ENCODE results near the gene ITPR2.
A peak's percentile ranks its signal among the peaks of the same experiment; 100 is the strongest.
"Not testable (repeated sequence)": the region's sequence is repeated elsewhere in the genome, so short reads cannot be mapped to it uniquely, and the experiment has no call there.

Gene ITPR2

DNA sequence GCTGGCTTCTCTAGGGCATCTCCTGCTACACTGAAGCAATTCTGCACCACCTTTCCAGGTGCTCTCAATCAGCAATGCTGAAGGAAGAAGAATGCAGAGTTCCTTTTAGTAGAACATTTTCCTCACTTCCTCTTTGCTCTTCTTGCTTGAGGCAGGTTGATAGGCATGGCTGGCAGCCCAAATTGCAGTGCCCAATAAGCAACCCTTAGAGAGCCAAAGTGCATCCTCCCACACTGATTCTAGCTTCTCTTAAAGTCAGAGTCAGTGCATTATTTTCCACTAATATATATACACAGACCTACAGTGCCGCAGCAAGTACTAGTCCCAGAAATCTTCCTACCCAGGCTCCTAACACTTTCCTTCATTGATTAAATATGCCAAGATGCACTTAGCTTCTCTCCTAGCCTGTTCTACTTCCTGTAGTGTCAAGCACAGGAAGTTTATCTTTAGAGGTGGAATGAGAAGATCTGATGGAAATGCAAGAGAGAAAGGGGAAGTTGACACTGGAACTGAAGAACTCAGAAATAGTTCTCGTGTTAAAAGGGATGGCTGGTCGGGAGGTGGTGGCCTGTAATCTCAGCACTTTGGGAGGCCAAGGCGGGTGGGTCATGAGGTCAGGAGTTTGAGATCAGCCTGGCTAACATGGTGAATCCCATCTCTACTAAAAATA, 504.9 kb downstream of the ITPR2 start:
- no peak for DNase-seq

GRCh38 chr12:26323673-26324072, 509.3 kb downstream of the ITPR2 start:
- no peak for DNase-seq

DNA sequence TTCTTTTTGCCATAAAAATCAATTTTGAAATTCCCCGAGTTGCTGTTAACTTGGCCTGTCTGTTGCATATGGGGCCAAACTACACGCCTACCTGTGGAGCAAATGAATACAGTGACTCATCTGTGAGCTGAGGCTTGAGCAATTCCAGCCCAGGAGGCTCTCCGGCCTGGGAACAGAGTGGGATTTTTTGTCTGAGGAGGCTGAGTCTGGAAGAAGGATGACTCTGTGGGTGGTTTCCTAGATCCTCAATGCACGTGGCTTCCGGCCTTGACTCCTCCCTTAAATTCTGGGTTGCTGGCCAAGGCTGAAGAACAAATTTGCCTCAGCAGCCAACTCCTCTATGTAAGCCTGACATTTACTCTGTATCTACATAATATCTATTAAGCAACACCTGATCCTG, 513.5 kb downstream of the ITPR2 start:
- DNase-seq: peak; percentile 73

DNA sequence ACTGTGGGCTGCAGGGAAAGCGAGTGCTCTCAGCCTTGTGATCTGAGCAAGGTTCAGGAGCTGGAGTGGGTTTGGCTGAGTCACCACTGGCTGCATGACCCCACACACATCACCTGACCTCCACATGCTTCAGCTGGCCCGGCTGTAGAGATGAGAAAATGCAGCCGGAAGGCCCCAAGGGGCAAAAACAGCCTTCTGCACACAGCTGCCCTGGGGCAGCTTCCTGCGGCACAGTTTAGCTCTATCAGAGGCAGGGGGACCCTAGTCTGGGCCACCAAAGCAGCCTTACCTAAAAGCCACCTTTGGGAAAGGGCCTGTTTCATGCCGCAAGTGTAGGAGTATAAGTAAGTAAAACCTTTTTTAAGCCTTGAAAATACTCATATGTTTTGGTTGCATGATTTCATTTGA, 514.3 kb downstream of the ITPR2 start:
- peak; percentile 53 for DNase-seq

DNA sequence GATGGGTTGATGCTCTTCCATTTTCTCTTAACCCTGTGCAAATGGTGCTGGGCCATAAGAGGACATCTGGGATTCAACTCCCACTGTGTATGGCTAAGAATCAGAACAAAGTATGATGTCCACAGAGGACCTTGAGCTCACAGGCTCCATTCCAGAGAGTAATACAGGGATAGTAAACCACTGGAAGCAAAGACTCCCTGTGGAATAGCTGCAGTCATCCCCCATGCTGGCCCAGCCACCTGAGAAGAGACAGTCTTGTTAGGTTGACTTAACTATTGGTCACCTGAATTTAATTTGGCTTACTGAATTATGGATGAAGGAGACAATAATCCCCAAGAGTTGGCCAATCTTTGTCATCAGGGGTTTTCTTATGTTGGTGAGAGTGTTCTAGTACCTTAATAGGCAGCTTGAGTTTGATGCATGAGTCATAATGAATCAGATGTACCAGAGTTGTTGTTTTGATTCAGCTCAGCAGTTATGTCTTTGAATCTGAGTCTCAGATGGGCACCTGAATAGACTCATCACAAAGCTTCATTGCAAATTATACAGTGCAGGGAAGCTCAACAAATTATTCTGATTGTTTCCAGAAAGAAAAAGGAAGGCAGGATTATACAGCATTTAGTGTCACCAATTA, 514.9 kb downstream of the ITPR2 start:
- no peak for DNase-seq

DNA sequence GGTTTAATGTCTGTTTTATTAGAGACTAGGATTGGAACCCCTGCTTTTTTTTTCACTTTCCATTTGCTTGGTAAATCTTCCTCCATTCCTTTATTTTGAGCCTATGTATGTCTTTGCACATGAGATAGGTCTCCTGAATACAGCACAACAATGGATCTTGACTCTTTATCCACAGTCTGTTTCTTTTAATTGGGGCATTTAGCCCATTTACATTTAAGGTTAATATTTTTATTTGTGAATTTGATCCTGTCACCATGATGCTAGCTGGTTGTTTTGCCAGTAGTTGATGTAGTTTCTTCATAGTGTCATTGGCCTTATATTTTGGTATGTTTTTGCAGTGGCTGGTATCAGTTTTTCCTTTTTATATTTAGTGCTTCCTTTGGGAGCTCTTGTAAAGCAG, 518.9 kb downstream of the ITPR2 start:
- not testable (repeated sequence) for DNase-seq

DNA sequence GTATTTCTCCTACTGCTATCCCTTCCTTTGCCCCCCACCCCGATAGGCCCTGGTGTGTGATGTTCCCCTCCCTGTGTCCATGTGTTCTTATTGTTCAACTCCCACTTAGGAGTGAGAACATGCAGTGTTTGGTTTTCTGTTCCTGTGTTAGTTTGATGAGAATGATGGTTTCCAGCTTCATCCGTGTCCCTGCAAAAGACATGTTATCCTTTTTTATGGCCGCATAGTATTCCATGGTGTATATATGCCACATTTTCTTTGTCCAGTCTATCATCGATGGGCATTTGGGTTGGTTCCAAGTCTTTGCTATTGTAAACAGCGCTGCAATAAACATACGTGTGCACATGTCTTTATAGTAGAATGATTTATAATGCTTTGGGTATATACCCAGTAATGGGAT, 522.5 kb downstream of the ITPR2 start:
- DNase-seq: not testable (repeated sequence)

- DNase-seq: no peak
These were observed 523.4 kb downstream of the ITPR2 start for GRCh38 chr12:26309634-26310033.

- DNase-seq: no peak
These were observed 528.7 kb downstream of the ITPR2 start for GRCh38 chr12:26304273-26304672.

DNA sequence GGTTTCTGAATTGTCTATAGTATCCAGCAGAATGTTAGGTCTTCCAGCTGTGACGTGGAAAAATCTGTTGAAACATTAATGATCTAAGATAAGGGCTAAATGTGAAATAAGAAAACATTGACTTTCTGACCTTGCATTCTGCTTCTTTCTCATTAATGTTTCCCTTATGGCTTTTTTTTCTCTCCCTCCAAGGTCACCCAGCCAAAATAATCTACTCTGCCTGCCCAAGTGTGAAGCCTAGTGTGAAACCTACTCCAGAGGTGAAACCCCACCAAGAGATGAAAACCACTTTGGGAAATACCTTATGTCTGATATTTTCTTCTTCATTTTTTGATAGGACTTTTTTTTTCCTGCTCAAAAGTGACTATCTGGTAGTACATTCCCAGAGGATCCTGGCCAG, 529.6 kb downstream of the ITPR2 start:
- DNase-seq: no peak

DNA sequence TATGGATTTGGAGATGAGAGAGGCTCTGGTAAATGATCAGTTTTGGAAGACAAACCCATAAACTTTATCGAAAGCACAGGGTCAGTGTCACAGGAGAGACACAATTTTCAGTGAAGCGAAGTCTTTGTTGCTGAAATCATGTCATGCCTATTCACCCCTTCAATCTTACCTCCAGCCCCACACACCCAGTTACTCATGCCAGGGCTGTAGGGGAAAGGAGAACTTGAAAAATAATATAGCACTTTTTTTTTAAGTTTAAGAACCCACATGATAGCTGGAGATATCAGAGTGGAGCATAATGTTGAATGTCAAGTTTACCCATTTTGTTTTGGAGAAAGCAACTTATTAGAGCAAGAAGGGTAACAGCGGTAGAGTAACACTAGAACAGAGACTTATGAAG, 530.2 kb downstream of the ITPR2 start:
- no peak for DNase-seq

GRCh38 chr12:26299751-26300150, 533.2 kb downstream of the ITPR2 start:
- no peak for DNase-seq

DNA sequence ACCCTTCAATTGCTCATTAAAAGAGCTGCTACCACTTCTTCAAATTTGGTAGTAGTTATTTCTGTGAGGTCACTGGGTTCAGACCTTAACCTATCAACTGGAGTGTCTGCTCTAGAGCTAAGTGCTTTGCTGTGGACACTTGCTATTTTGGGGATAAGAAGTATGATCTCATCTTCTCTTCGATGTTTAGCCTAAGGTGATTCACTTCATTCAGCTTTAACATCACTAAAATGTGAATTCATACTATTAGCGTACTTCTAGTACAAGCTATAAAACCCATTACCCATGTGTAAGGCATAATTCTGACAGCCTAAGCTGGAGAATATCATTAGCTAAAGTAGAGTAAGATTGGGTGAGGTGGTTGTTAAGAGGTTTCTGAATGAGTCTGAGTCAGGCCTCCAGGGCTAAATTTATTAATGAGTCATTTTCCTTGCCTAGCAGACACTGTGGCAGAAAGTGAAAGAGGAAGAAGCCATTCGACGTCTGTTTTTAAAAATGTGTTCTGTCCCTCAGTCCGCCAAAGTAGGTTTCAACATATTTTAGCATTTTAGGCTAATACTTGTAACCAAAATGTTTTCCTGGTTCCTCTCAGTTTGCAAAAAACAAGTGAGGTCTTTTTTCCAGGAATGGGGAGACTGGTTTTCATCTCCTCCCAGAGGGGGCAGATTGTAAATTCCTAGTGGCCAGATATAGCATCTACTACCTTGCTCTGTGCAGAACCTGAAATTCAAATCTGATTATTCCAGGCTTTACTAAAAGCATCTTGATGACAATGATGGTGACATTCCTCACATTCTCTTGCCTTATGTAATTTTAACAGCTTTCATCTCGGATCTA, 534.0 kb downstream of the ITPR2 start:
- no peak for DNase-seq

GRCh38 chr12:26297396-26298070, 535.5 kb downstream of the ITPR2 start:
- DNase-seq: no peak

GRCh38 chr12:26295001-26295400, 538.0 kb downstream of the ITPR2 start:
- no peak for DNase-seq

DNA sequence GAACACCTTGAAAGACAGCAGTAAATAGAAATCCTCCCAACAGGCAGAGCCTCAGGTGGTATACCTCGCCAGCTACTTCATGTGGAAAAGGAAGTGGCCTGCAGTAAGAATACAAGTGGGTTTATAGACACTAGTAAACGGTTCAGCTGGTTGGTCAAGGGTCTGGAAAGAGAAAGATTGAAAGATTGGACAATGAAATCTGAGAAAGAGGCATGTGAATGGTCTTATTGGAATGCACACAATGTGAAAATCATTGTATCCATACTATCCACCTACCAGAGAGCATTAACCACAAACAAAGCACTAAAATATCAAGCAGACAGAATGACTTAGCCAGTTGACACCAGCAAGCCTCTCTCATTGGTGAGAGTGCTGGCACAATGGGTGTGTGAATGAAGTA, 539.4 kb downstream of the ITPR2 start:
- no peak for DNase-seq

GRCh38 chr12:26292596-26292995, 540.4 kb downstream of the ITPR2 start:
- no peak for DNase-seq

DNA sequence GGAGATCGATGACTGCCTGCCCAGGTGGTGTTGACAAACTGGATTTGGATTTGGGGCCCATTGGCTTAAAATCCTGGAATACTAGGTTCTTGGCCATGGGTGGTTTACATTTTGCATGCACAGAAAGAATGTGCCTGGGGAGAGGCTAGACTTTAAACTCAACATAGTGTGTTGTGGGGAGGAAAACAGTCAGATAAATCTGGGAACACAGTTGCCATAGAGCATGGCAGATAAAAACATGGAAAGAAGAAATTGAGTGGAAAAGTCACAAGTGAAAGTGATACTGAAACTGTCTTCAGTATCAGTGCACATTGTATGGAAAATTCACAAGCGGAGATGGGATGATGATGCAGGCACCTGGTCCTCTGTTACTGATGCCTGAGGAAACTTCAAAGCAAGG, 542.4 kb downstream of the ITPR2 start:
- DNase-seq: no peak

DNA sequence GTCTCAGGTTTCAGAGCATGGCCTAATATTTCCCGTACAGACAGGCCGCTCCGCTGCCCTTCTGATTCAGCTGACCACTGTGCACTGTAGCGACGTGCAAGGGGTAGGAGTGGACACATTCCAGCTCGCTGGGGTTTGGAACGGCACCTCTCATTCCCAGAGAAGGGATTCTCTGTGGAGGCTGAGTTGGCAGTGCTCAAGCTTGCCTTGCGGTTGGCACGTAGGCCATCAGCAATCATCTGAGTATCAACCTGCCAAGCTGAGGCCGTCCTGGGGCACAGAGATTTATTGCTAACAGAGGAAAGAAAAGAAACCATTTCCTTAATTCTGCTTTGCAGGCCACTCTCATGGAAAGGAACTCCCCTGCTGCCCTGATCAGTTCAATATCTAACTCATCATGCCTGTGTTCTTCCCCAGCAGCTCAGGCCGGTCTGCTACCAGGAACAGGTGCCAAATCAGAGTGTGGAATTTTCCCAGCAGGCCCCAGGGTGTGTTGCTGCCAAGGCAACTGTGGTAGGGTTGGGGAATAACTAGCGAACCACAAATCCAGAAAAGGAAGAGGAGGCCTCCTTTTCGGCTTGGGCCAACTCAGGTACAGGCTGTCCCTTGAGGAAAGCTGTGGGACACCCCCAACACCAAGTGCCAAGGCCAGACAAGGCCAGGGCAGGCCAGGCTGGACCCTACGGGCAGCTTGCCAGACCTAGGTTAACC, 545.2 kb downstream of the ITPR2 start:
- peak; percentile 83 for DNase-seq
